Dermis lymphatic vessel endothelial cell (primary cell): ENCODE data around the gene FDX1. TPM values are rescaled to one million over a fixed set of nuclear protein-coding genes. Genes with fewer than 3 reads are reported as not detected.

Experiments
- total RNA-seq: library from RNA; depleted of rRNA; stranded (reverse); fragments of >200 nt; gene quantifications from 2 replicates; pipeline ENCODE4 v1.2.1, GENCODE V29; 2014

FDX1 gene
- 7.9 and 10.1 TPM in 2 replicates for total RNA-seq

GRCh38 chr11:110429731-110430266 lies at the start of gene FDX1:
FDX1 (plus strand) TSS chr11:110429948; CDS start chr11:110430121, 173 bp downstream.

Other genes starting within 250 kb of the FDX1 start
- 90.3 and 121 TPM in 2 replicates for gene RDX, start 133.3 kb upstream of the FDX1 start, total RNA-seq